Skeletal muscle cell (primary cell): ENCODE measurements around the gene INVS.
A peak's percentile ranks its signal among the peaks of the same experiment; 100 is the strongest.

Source experiments
- DNase-seq: peaks from one replicate; pipeline ENCODE4 v3.0.0-alpha.2; 2010; ENCODE audit warnings: low read depth
- H3K4me3 ChIP-seq: 2 replicates; pipeline ENCODE4 v1.5.1; 2011; ENCODE audit warnings: low read depth, mild to moderate bottlenecking, control low read depth, low read length, moderate library complexity

INVS gene

GRCh38 chr9:100170085-100170484, 71.0 kb downstream of the INVS start:
- no peak for DNase-seq
- H3K4me3 ChIP-seq, result no peak overlapping the region

- no peak for DNase-seq
Observed at GRCh38 chr9:100170556-100170955, 71.5 kb downstream of the INVS start.

GRCh38 chr9:100186356-100186755, 87.3 kb downstream of the INVS start:
- DNase-seq, result no peak
- H3K4me3 ChIP-seq, result no peak overlapping the region

More at GRCh38 chr9:100170556-100170955, 71.5 kb downstream of the INVS start:
- no peak overlapping the region for H3K4me3 ChIP-seq

- no peak overlapping the region for H3K4me3 ChIP-seq
- DNase-seq, result no peak
Observed at GRCh38 chr9:100190339-100190738, 91.3 kb downstream of the INVS start.

- DNase-seq, result no peak
Observed at GRCh38 chr9:100191264-100191663, 92.2 kb downstream of the INVS start.

GRCh38 chr9:100193078-100193477, 94.0 kb downstream of the INVS start:
- DNase-seq, result no peak
- no peak overlapping the region for H3K4me3 ChIP-seq

More at GRCh38 chr9:100191264-100191663, 92.2 kb downstream of the INVS start:
- no peak overlapping the region for H3K4me3 ChIP-seq

- no peak overlapping the region for H3K4me3 ChIP-seq
- DNase-seq, result no peak
Observed at GRCh38 chr9:100196215-100196614, 97.2 kb downstream of the INVS start.

- no peak for DNase-seq
- H3K4me3 ChIP-seq, result no peak overlapping the region
Observed at GRCh38 chr9:100196828-100197227, 97.8 kb downstream of the INVS start.

- no peak overlapping the region for H3K4me3 ChIP-seq
- DNase-seq, result no peak
Observed at GRCh38 chr9:100197553-100197952, 98.5 kb downstream of the INVS start.

GRCh38 chr9:100202806-100203205, 103.8 kb downstream of the INVS start:
- H3K4me3 ChIP-seq, result no peak overlapping the region
- DNase-seq, result no peak

- no peak overlapping the region for H3K4me3 ChIP-seq
- no peak for DNase-seq
Observed at GRCh38 chr9:100204796-100205195, 105.8 kb downstream of the INVS start.

- H3K4me3 ChIP-seq, result no peak overlapping the region
- no peak for DNase-seq
Observed at GRCh38 chr9:100206899-100207298, 107.9 kb downstream of the INVS start.

GRCh38 chr9:100208673-100209072, 109.6 kb downstream of the INVS start:
- H3K4me3 ChIP-seq, result no peak overlapping the region
- DNase-seq, result no peak

- H3K4me3 ChIP-seq, result no peak overlapping the region
- no peak for DNase-seq
Observed at GRCh38 chr9:100211476-100211875, 112.4 kb downstream of the INVS start.

- H3K4me3 ChIP-seq, result no peak overlapping the region
- peak; percentile 36 for DNase-seq
Observed at GRCh38 chr9:100213730-100214477, 114.9 kb downstream of the INVS start.

- no peak for DNase-seq
Observed at GRCh38 chr9:100216178-100216787, 117.2 kb downstream of the INVS start.

GRCh38 chr9:100217536-100217935, 118.5 kb downstream of the INVS start:
- no peak for DNase-seq
- no peak overlapping the region for H3K4me3 ChIP-seq

More at GRCh38 chr9:100216178-100216787, 117.2 kb downstream of the INVS start:
- no peak overlapping the region for H3K4me3 ChIP-seq

GRCh38 chr9:100219347-100219746, 120.3 kb downstream of the INVS start:
- no peak overlapping the region for H3K4me3 ChIP-seq
- no peak for DNase-seq

- no peak for DNase-seq
- no peak overlapping the region for H3K4me3 ChIP-seq
Observed at GRCh38 chr9:100220936-100221335, 121.9 kb downstream of the INVS start.

GRCh38 chr9:100221538-100221937, 122.5 kb downstream of the INVS start:
- no peak for DNase-seq
- no peak overlapping the region for H3K4me3 ChIP-seq

GRCh38 chr9:100222674-100223073, 123.6 kb downstream of the INVS start:
- no peak overlapping the region for H3K4me3 ChIP-seq
- DNase-seq, result peak; percentile 7
